GDM1 (cell line): ENCODE results near the gene MXD1.
"Not testable (repeated sequence)": the region's sequence is repeated elsewhere in the genome, so short reads cannot be mapped to it uniquely, and the experiment has no call there.

Experiments
- DNase-seq: peaks from one replicate; lab custom pipeline; 2025; lab: John Stamatoyannopoulos, UW

MXD1 gene, protein sequence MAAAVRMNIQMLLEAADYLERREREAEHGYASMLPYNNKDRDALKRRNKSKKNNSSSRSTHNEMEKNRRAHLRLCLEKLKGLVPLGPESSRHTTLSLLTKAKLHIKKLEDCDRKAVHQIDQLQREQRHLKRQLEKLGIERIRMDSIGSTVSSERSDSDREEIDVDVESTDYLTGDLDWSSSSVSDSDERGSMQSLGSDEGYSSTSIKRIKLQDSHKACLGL

DNA sequence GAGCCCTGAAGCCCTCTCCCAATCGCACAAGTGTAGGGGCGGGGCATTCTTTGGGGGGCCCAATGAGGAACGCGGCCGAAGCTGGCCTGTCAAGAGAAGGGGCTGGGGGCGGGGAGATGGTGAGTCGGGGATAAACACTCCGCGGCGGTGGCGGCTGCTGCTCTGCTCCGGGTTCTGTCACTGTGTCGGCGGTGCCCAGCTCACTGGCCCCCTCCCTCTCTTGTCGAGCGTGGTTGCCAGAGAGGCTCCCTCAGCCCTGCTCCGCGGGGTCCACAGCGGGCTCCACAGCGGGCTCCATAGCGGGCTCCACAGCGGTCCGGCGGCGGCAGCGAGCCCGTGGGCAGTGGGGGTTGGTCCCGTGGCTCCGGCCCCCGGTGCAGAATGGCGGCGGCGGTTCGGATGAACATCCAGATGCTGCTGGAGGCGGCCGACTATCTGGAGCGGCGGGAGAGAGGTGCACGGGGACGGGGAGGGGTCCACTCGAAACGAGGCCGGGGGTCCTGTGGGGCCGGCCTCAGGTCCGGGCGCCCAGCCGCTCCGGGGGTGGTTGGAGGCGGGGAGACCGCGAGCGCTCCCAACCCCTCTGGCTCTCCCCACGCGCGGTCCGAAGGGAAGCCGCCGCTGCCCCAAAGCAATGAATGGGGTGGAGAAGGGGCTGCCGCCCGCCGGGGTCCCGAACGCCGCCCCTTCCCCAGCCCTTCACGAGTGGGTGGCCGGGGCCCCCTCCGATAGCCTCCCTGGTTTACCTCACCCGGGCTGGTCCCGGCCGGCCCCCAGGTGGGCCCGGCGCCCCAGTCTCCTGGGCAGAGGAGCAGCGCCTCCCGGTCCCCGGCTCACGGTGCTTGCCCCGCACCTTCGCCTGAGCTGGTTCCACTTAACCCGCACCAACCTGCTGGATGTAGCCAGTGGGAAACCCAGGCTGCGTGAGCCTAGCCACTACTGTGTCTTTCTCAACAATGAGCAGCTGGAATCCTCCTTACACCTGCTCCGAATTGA, at the start of gene MXD1:
Gene MXD1, plus strand, starts transcription at position 160 of the 996 bp plus-strand sequence. Its CDS starts 222 bp downstream, at position 382.
- no peak for DNase-seq

DNA sequence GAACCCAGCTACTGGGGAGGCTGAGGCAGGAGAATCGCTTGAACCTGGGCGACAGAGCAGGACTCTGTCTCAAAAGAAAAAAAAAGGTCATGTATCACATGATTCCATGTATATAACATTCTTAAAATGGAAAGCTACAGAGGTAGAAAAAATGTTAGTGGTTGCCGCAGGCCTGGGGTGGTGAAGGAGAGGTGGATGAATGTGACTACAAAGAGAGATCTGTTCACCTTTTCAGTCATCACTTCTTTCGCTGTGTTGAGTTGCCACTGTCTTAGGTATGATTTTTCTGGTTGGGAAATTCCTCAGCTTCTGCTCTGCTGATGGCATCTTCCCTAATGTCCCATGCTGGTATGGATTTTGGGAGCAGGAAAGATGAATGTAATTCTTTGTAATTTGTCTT, 26.5 kb upstream of the MXD1 start:
- DNase-seq = no peak

- DNase-seq = no peak
These were observed 25.6 kb upstream of the MXD1 start for GRCh38 chr2:69889302-69889701.

DNA sequence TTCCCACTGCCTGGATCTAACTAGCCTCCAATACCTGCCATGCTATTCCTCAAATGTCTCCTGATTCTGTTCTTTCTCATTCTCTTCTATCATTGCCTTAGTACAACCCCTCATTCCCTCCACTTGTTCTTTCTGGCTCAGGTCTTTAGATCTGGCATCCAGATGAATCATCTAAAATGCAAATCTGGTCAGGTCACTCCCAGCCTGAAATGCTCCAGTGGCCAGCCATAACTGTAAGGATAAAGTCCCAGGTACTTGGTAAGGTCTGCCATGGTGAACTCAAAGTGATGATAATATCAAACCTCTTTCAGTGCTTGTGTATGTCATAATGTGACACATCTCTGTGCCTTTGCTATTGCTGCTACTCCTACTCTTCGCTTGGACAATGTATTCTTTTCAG, 24.0 kb upstream of the MXD1 start:
- no peak for DNase-seq

DNA sequence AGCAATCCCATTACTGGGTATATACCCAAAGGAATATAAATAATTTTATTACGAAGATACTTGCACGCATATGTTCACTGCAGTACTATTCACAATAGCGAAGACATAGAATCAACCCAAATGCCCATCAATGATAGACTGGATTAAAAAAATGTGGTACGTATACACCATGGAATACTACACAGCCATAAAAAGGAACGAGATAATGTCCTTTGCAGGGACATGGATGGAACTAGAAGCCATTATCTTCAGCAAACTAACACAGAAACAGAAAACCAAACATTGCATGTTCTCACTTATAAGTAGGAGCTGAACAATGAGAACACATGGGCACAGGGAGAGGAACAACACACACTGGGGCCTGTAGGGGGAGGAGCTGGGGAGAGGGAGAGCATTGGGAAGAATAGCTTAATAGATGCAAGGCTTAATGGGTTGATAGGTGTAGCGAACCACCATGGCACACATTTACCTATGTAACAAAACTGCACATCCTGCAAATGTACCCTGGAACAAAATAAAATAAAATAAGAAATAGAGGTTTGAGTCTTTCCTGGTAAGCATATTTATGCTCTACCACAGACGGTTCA, 22.0 kb upstream of the MXD1 start:
- not testable (repeated sequence) for DNase-seq

DNA sequence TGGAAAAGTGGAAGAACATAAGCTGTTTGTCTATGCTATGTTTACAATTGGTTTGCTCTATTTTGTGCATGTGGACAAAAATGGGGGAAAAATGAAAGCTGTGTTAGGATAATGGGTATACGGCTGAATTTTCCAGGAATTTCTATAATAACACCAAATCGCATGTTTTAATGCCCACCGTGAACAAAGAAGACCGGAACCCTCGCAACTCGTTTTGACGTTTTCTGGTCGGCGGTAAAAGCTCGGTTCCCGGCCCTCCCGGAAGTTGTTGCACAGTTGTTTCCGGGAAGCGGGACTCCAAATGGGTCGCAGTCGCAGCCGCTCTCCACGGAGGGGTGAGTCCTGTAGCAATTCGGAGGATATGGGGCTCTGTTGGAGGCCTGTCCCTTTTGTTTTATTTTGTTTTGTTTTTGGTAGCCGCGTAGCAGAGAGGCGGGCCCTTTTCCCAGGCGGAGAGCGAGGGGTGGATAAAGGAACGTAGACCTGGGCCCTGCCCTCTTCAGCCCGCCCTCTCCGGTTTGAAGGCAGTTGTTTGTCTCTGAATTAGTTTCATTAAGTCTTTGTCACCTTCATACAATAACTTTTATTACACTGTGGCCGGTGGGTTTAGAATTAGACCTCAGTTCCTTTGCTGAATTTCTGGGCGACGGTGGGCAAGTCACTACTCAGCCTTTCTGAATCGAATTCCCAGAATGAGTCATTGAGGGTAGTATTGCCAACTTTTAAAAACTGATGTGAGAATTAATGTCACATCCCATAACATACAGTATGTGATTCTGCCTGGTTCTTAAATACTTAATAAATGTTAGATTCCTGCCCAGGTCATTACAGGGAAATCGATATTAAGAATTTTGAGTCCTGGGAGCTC, 21.0 kb upstream of the MXD1 start, which contains the start of gene SNRNP27:
Gene SNRNP27, plus strand, starts transcription at position 273 of the 868 bp plus-strand sequence. Its CDS starts 29 bp downstream, at position 302.
- peak; percentile 59 for DNase-seq

GRCh38 chr2:69894737-69895136, 20.2 kb upstream of the MXD1 start:
- not testable (repeated sequence) for DNase-seq

- DNase-seq = peak; percentile 69
These were observed 12.5 kb upstream of the MXD1 start for GRCh38 chr2:69902213-69902922.

DNA sequence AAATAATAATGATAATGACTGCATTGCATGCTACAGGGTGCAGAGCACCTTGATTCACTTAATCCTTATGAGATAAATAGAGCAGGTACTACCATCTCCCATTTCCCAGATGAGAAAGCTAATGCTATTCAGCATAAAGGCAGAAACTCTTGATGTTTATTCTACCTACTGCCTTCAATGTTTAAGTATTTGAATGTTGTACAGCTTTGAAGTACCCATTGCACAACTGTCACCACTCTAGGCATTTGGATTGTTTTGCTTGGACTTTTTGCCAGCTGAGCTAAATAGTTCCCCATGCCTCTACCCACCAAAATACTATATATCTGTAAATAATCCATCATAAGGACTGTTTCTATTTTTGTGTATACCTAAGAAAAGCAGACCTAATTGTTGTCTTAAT, 7.7 kb upstream of the MXD1 start:
- DNase-seq = no peak

DNA sequence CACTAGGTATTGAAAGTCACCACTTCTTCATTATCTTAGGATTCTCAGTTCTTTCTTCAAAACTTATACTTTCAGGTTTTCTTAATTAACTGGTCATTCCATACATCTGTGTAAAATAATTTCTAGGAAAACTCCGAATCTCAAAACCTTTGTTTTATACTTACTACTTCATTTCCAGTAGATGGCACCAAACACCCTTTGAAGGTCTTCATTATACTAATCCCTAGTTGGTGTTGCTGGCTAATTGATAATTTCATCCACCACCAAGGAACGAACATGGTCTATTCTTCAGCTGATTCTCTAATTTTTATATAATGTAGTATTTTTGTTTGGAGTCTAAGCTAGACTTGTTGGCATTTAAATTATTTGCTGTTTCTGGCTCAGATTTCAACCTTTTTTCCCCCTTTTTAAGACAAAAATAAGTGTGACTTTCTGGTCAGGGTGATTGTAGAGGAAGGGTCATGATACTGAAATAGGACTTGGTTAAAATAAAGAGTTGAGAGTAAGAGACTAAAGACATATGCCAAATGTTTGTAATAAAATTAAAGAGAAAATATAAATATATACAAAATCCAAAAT, 2.8 kb upstream of the MXD1 start:
- DNase-seq = peak; percentile 30

DNA sequence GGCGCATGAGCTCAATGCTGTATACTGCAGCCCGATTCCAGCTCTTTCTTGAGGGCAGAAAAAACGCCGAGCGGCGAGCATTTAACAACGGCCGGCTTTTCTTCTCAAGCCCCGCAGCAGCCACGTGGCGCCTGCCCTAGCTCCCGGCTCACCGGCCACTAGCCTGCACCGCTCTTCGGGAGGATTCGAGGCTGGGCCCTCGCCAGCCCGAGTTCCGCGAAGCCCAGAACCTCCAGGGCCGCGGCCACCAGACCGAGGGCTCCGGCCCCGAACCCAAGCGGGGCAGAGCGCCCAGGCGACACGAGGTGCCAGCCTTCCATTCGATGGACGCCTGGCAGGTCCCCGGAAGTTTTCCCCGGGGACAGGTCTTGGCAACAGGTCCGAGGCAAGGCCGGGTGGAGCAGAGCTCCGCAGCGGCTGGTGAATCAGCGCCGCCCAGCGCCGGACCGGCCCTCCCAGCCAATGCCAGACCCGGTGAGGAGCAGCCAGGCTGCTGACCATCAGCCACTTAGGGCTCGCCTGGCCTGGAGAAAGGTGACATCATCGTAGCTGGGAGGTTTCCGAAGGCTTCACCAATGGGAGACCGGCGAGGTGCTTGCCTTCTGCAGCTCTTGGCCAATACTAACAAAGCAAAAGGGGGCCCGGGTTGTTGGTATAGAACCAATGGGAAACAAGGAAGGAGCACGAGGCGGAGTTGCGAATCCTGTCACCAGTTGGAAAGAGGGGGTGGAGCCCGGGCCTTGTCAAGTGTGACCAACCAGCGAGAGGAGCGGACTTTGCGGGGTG, 552 bp upstream of the MXD1 start:
- peak; percentile 100 for DNase-seq

GRCh38 chr2:69916106-69916505, 1.2 kb downstream of the MXD1 start:
- DNase-seq = no peak

GRCh38 chr2:69917852-69918251, 2.9 kb downstream of the MXD1 start:
- DNase-seq = peak; percentile 8

GRCh38 chr2:69918401-69918800, 3.5 kb downstream of the MXD1 start:
- DNase-seq = peak; percentile 14

DNA sequence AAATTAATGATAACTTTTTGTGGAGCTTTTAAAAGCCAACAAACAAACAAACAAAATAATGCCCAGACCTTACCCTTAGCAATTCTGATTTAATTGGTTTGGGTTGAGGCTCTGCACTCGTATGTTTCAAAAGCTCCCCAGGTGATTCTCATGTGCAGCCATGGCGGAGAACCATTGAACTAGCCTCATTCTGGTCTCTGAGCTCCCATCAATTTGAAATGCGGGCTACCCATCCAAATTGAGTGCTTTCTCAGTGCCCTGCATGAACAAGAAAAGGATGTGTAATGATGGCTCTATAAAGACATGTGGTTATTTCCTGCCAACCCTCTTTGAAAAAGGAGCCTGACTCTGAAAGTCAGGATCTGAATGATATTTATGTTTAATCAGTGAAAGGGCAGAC, 8.2 kb downstream of the MXD1 start:
- DNase-seq = no peak

- no peak for DNase-seq
These were observed 12.1 kb downstream of the MXD1 start for GRCh38 chr2:69926849-69927515.

DNA sequence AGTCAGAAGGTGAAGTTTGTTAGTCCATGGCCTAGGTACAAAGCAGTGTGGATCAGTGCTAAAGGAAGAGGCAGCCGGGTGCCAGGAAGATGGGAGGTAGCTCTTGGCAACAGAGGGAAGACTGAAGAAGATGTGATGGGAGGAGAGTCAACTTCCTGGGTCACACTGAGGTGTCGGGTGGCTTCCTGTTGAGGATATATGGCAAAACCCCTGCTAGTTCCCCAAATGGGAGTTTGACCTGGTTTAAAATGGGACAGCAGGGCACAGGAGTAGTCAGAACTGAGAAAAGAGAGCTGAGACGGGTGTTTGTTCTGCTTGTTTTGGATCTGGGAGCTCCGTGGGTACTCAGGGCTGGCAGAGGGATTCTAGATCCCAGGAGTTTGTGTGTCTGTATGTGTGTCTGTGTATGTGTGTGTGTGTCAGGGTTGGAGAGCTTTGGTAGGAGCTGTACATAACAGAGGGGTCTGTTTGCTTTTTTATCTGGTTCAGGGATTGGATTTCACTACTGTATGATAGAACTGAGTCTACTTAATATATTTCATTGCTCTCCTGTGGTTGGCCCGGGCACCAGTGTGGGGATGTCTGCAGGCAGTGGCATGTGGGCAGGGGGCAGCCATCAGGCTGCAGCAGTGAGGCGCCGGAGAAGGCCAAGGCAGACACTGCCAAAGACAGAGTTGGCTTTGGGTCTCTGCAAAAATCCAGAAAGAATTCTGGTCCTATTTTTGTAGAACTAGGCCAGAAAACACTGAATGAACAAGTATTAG, 17.1 kb downstream of the MXD1 start:
- no peak for DNase-seq

- DNase-seq = no peak
These were observed 17.6 kb downstream of the MXD1 start for GRCh38 chr2:69932596-69932922.
